ENCODE data around the gene TXN2. TPM values are rescaled to one million over a fixed set of nuclear protein-coding genes. Genes with fewer than 3 reads are reported as not detected.
"Not testable (repeated sequence)": the region's sequence is repeated elsewhere in the genome, so short reads cannot be mapped to it uniquely, and the experiment has no call there.

TXN2 gene
- total RNA-seq, 2 donors from 2014 or later = 120 to 122 TPM

GRCh38 chr22:36466258-36466657, 15.2 kb downstream of the TXN2 start:
- DNase-seq (ENCODE audit: low spot score in 2 of 2) (no peak), ATAC-seq (no peak)
- no peaks in the 10 kb centered on the region for H3K9me3 Mint-ChIP-seq
- H3K27ac Mint-ChIP-seq = peak overlapping the region in 1 of 2 donors; percentile 81
- peaks cover 0 to 7% of the 10 kb centered on the region in 2 donors for H3K36me3 Mint-ChIP-seq

- ATAC-seq (no peak), DNase-seq (ENCODE audit: low spot score in 2 of 2) (no peak)
- Mint-ChIP-seq H3K9me3 (no peaks in the 10 kb centered on the region), H3K36me3 (peaks cover 0 to 5% of the 10 kb centered on the region in 2 donors), H3K27ac (peak overlapping the region in 1 of 2 donors; percentile 81)
Measured at GRCh38 chr22:36465232-36466021, 16.0 kb downstream of the TXN2 start.

GRCh38 chr22:36464715-36465231, 16.7 kb downstream of the TXN2 start:
- H3K9me3 Mint-ChIP-seq = no peaks in the 10 kb centered on the region
- ATAC-seq (no peak), DNase-seq (ENCODE audit: low spot score in 2 of 2) (no peak)
- H3K36me3 Mint-ChIP-seq = no peaks in the 10 kb centered on the region
- H3K27ac Mint-ChIP-seq = peak overlapping the region in 1 of 2 donors; percentile 81

GRCh38 chr22:36463783-36464184, 17.7 kb downstream of the TXN2 start:
- no peaks in the 10 kb centered on the region for H3K9me3 Mint-ChIP-seq
- no peak overlapping the region for H3K27ac Mint-ChIP-seq
- ATAC-seq = no peak
- no peaks in the 10 kb centered on the region for H3K36me3 Mint-ChIP-seq
- DNase-seq (ENCODE audit: low spot score in 2 of 2) = no peak

GRCh38 chr22:36461665-36462649, 19.5 kb downstream of the TXN2 start:
- ATAC-seq (no peak), DNase-seq (ENCODE audit: low spot score in 2 of 2) (no peak)
- Mint-ChIP-seq H3K27ac (peak overlapping the region in 1 of 2 donors; percentile 48), H3K9me3 (no peaks in the 10 kb centered on the region), H3K36me3 (no peaks in the 10 kb centered on the region)

GRCh38 chr22:36460202-36460601, 21.2 kb downstream of the TXN2 start:
- Mint-ChIP-seq H3K36me3 (no peaks in the 10 kb centered on the region), H3K9me3 (no peaks in the 10 kb centered on the region), H3K27ac (peak overlapping the region in 1 of 2 donors; percentile 39)
- DNase-seq (ENCODE audit: low spot score in 2 of 2) (no peak), ATAC-seq (no peak)

- no peaks in the 10 kb centered on the region for H3K9me3 Mint-ChIP-seq
- ATAC-seq (no peak), DNase-seq (ENCODE audit: low spot score in 2 of 2) (no peak)
- H3K36me3 Mint-ChIP-seq = no peaks in the 10 kb centered on the region
- H3K27ac Mint-ChIP-seq = no peak overlapping the region
Measured at GRCh38 chr22:36457688-36458450, 23.6 kb downstream of the TXN2 start.

GRCh38 chr22:36456464-36456845, 25.0 kb downstream of the TXN2 start:
- Mint-ChIP-seq H3K36me3 (no peaks in the 10 kb centered on the region), H3K9me3 (no peaks in the 10 kb centered on the region), H3K27ac (peak overlapping the region in 1 of 2 donors; percentile 31)
- DNase-seq (ENCODE audit: low spot score in 2 of 2) (no peak), ATAC-seq (no peak)

GRCh38 chr22:36455571-36456463, 25.6 kb downstream of the TXN2 start:
- DNase-seq (ENCODE audit: low spot score in 2 of 2) (no peak), ATAC-seq (no peak)
- no peaks in the 10 kb centered on the region for H3K9me3 Mint-ChIP-seq
- H3K36me3 Mint-ChIP-seq = no peaks in the 10 kb centered on the region
- H3K27ac Mint-ChIP-seq = peak overlapping the region in 1 of 2 donors; percentile 31

- ATAC-seq = peak; percentile 77 to 87
- Mint-ChIP-seq H3K36me3 (no peaks in the 10 kb centered on the region), H3K27ac (peak overlapping the region in 1 of 2 donors; percentile 31), H3K9me3 (no peaks in the 10 kb centered on the region)
- peak; percentile 96 to 97 for DNase-seq (ENCODE audit: low spot score in 2 of 2)
Measured at GRCh38 chr22:36454916-36455570, 26.4 kb downstream of the TXN2 start.

- DNase-seq (ENCODE audit: low spot score in 2 of 2) = no peak
- no peak for ATAC-seq
- peak overlapping the region; percentile 31 to 60 for H3K27ac Mint-ChIP-seq
Measured at GRCh38 chr22:36453855-36454378, 27.5 kb downstream of the TXN2 start.

GRCh38 chr22:36452978-36453607, 28.3 kb downstream of the TXN2 start:
- not testable (repeated sequence) for DNase-seq (ENCODE audit: low spot score in 2 of 2); H3K9me3 Mint-ChIP-seq; ATAC-seq; H3K36me3 Mint-ChIP-seq
- H3K27ac Mint-ChIP-seq = peak overlapping the region in 1 of 2 donors; percentile 68

More at GRCh38 chr22:36453855-36454378, 27.5 kb downstream of the TXN2 start:
- no peaks in the 10 kb centered on the region for H3K36me3 Mint-ChIP-seq
- no peaks in the 10 kb centered on the region for H3K9me3 Mint-ChIP-seq

GRCh38 chr22:36452250-36452977, 29.0 kb downstream of the TXN2 start:
- peak overlapping the region; percentile 84 to 90 for H3K27ac Mint-ChIP-seq
- DNase-seq (ENCODE audit: low spot score in 2 of 2) (peak in 1 of 2 donors; percentile 16), ATAC-seq (peak; percentile 7 to 17)
- no peaks in the 10 kb centered on the region for H3K36me3 Mint-ChIP-seq
- no peaks in the 10 kb centered on the region for H3K9me3 Mint-ChIP-seq

- not testable (repeated sequence) for H3K9me3 Mint-ChIP-seq; ATAC-seq; DNase-seq (ENCODE audit: low spot score in 2 of 2); H3K36me3 Mint-ChIP-seq
- H3K27ac Mint-ChIP-seq = peak overlapping the region; percentile 84 to 90
Measured at GRCh38 chr22:36450923-36451322, 30.5 kb downstream of the TXN2 start.

All from activated naive CD4-positive, alpha-beta T cell treated with anti-CD3 and anti-CD28 coated beads, Interleukin-2, amount 50 U/mL, for 72 hours (primary cell).